Heart left ventricle (tissue), 16 donors: ENCODE measurements around the gene GFRA3. TPM values are rescaled to one million over a fixed set of nuclear protein-coding genes. Genes with fewer than 3 reads are reported as not detected.
"Not testable (repeated sequence)": the region's sequence is repeated elsewhere in the genome, so short reads cannot be mapped to it uniquely, and the experiment has no call there.

Source experiments
- ATAC-seq, 4 donors: fragments of 200-7000 bp; cut with Tn5 transposase; one replicate each; pipeline ENCODE4 v1.9.1; 2020 to 2022; ENCODE audit warnings: moderate library complexity in 4 of 4, mild to moderate bottlenecking in 3 of 4, moderate number of reproducible peaks in 1 of 4
- DNase-seq, 5 donors: peaks; one replicate each; pipeline ENCODE4 v3.0.0-alpha.2; 2020
- H3K27ac ChIP-seq, 12 donors: fragments of 200-600 bp; sonication (generic) in 4 of 12; one replicate each; pipeline versions ENCODE4 v1.5.0 to v1.8.0; 2016 to 2022; ENCODE audit warnings: mild to moderate bottlenecking in 2 of 12
- H3K27me3 ChIP-seq, 9 donors: fragments of 200-600 bp; sonication (generic) in 2 of 9; one replicate each; pipeline versions ENCODE4 v1.5.1 to v1.8.0; 2016 to 2022; ENCODE audit warnings: mild to moderate bottlenecking in 3 of 9
- H3K36me3 ChIP-seq, 9 donors: fragments of 200-600 bp; sonication (generic) in 2 of 9; one replicate each; pipeline versions ENCODE4 v1.5.0 to v1.8.0; 2018 to 2022; ENCODE audit warnings: mild to moderate bottlenecking in 2 of 9
- H3K4me1 ChIP-seq, 12 donors: fragments of 200-600 bp; sonication (generic) in 4 of 12; one replicate each; pipeline versions ENCODE4 v1.5.0 to v1.8.0; 2016 to 2022; ENCODE audit warnings: mild to moderate bottlenecking in 3 of 12
- H3K4me3 ChIP-seq, 12 donors: fragments of 200-600 bp; sonication (generic) in 4 of 12; one replicate each; pipeline versions ENCODE4 v1.5.0 to v1.8.0; 2017 to 2022; ENCODE audit warnings: mild to moderate bottlenecking in 9 of 12, moderate library complexity in 4 of 12
- H3K9me3 ChIP-seq, 12 donors: fragments of 200-600 bp; sonication (generic) in 4 of 12; one replicate each; pipeline versions ENCODE4 v1.5.0 to v1.8.0; 2016 to 2022; ENCODE audit warnings: mild to moderate bottlenecking in 1 of 12
- POLR2A ChIP-seq, 2 donors: fragments of 450-650 bp; IDR thresholded peaks; one replicate each; pipeline ENCODE4 v1.6.1; 2017; ENCODE audit warnings: antibody characterized with exemption in 2 of 2, mild to moderate bottlenecking in 2 of 2, moderate library complexity in 2 of 2
- WGBS, 4 donors: extraction: QIAGEN DNeasy Blood & Tissue Kit in 2 of 4; methylation state at CpG; one replicate each; pipeline versions ENCODE4 v1.1.5 to v1.1.7; 2013 to 2018; 5-methylcytosine and 5-hydroxymethylcytosine counted together
- intact Hi-C, 10 donors: fragments of 100-400 bp; cut with DNase I; formaldehyde crosslinking; loops; one replicate each; pipeline versions ENCODE4 v1.11.1 to v1.14.2; 2022
- long read RNA-seq, 3 donors: library from polyadenylated mRNA; unstranded; transcript quantifications; one replicate each; pipeline ENCODE4 v2.0.0, GENCODE V29; 2020 to 2021
- polyA plus RNA-seq, 2 donors: library from polyadenylated mRNA; stranded (reverse); fragments of 200-250 nt; gene quantifications; one replicate each; pipeline ENCODE4 v1.2.3, GENCODE V29; 2013
- total RNA-seq, 9 donors: library from RNA; depleted of rRNA in 2 of 9; stranded (reverse); fragments of >200 nt in 2 of 9; fragmentation: NEBNext Ultra II Directional in 3 of 9; extraction: Animal tissue kit (Norgen Biotek cat#: 25700) in 3 of 9; gene quantifications; one replicate each; pipeline versions ENCODE4 v1.1.0 to v1.2.4, GENCODE V29; 2016 to 2023
- TF ChIP-seq, protein P1 (sequence below), 12 donors: fragments of 200-600 bp; sonication (generic) in 4 of 12; IDR thresholded peaks; one replicate each; pipeline versions ENCODE4 v1.5.0 to v1.8.0; 2018 to 2022; ENCODE audit warnings: antibody characterized with exemption in 12 of 12, mild to moderate bottlenecking in 5 of 12
- donor health status: ischemic (EF 13 %, LVEDD 7.1; RV severe dilation, severe dysfunction).
- donor health status: healthy with polysubstance abuse.
- donor health status: DM: no; HTN: yes; CAD: no.
- donor health status: DM: no; HTN: no; CAD: no.
- donor health status: ischemic (EF 25% LVEDD 6.9; RV normal size, moderate dysfunction).
- donor health status: ischemic (EF 25% LVEDD 5.7; RV mildly dilated, moderate dysfunction).
- donor health status: healthy.
- donor health status: DM: yes; HTN: yes; CAD: no.
- donor health status: ischemic (EF 35%, LVEDD 5.7; RV mildly dilated, moderate dysfunction).
- donor health status: nonischemic (EF 11% LVEDD 7.7; RV severe dilation, severe dysfunction).
- donor health status: DM: yes; HTN: yes; CAD: no.
- donor health status: PGD.
- donor health status: ischemic (EF 29% LVEDD 5.4; RV normal size, mild dysfunction).
- donor health status: nonischemic (EF 23%, LVEDD 6.1; RV moderate dilation, normal function).

Gene GFRA3, protein sequence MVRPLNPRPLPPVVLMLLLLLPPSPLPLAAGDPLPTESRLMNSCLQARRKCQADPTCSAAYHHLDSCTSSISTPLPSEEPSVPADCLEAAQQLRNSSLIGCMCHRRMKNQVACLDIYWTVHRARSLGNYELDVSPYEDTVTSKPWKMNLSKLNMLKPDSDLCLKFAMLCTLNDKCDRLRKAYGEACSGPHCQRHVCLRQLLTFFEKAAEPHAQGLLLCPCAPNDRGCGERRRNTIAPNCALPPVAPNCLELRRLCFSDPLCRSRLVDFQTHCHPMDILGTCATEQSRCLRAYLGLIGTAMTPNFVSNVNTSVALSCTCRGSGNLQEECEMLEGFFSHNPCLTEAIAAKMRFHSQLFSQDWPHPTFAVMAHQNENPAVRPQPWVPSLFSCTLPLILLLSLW
- total RNA-seq (1 to 10 TPM in 1 of 9 donors, under 1 TPM in 8; 0.35 to 1.3 (median 0.67) TPM), polyA plus RNA-seq (1 to 10 TPM in 1 of 2 donors, under 1 TPM in 1; 0.40 to 1.1 TPM)
- long read RNA-seq, donor 1 = 0 reads
- long read RNA-seq, donor 2, partial matches to known transcripts = 0 of 1 reads
- long read RNA-seq, donor 2, other reads (novel, unspliced or antisense) = 0 of 1 reads
- long read RNA-seq, donor 3 = 0 reads

DNA sequence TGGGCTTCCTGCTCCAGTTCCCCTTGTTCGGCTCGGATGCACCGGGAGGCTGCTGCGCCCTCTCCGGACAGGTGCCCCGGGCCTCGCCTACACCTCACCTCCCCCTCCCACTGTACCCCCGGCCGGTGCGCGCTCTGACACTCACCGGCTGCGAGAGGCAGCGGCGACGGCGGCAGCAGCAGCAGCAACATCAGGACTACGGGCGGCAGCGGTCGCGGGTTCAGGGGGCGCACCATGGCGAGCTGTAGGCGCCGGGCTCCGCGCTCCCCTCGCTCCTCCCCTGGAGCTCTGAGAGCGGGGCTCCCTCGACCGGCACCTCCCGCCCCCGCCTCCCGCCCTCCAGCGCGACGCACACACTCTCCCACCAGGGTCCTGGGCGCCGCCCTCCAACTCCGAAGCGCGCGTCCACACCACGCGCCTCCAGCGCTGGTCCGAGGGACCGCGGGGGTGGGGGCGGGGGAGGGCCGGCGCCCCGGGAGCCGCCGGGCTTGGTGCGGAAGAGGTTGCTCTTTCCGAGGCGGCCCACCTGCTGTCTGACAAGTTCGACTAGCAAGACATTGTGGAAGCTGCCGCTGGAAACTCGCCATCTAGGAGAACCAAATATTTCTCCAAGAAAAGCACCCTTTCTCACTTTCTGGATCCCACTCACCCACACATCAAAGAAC lies at the start of gene GFRA3:
GFRA3 (minus strand) TSS at position 433 of the 665 bp plus-strand sequence; CDS start at position 236, 197 bp downstream.
- Histone ChIP-seq H3K9me3 (no peaks in the 10 kb centered on the region), H3K27me3 (peaks cover 0 to 19% (median 5%) of the 10 kb centered on the region in 9 donors), H3K27ac (peak within 1 kb of the TSS in 1 of 12 donors; percentile 24), H3K36me3 (no peaks in the 10 kb centered on the region), H3K4me1 (peaks cover 0 to 15% (median 7%) of the 10 kb centered on the region in 12 donors), H3K4me3 (peak within 1 kb of the TSS; percentile 16 to 51 (median 38))
- 4 to 20% (median 12%) methylated on average over 7 to 62 of the region's 62 CpGs for WGBS, 4 donors
- DNase-seq = peak in 1 of 5 donors; percentile 61
- intact Hi-C loops = no loop called here
- TF ChIP-seq, protein P1, sequence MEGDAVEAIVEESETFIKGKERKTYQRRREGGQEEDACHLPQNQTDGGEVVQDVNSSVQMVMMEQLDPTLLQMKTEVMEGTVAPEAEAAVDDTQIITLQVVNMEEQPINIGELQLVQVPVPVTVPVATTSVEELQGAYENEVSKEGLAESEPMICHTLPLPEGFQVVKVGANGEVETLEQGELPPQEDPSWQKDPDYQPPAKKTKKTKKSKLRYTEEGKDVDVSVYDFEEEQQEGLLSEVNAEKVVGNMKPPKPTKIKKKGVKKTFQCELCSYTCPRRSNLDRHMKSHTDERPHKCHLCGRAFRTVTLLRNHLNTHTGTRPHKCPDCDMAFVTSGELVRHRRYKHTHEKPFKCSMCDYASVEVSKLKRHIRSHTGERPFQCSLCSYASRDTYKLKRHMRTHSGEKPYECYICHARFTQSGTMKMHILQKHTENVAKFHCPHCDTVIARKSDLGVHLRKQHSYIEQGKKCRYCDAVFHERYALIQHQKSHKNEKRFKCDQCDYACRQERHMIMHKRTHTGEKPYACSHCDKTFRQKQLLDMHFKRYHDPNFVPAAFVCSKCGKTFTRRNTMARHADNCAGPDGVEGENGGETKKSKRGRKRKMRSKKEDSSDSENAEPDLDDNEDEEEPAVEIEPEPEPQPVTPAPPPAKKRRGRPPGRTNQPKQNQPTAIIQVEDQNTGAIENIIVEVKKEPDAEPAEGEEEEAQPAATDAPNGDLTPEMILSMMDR (IDR thresholded peaks at IDR 0.05) = no peak
- TF ChIP-seq POLR2A (IDR thresholded peaks at IDR 0.05) = no peak
- peak in 2 of 4 donors; percentile 31 to 33 for ATAC-seq

DNA sequence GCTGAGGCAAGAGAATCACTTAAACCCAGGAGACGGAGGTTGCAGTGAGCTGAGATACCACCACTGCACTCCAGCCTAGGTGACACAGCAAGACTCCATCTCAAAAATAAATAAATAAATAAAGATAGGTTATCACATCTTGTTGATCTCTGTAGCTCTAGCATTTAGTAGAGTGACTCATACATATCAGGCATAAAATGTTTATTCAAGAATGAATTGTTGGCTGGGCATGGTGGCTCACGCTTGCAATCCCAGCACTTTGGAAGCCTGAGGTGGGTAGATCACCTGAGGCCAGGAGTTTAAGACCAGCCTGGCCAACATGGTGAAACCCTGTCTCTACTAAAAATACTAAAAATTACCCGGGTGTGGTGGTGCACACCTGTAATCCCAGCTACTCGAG lies 43.8 kb upstream of the GFRA3 start:
- 94 to 100% (median 95%) methylated on average over 4 of the region's 4 CpGs for WGBS, 4 donors
- H3K27ac ChIP-seq, ATAC-seq, DNase-seq, H3K4me1 ChIP-seq, H3K9me3 ChIP-seq, H3K36me3 ChIP-seq, intact Hi-C loops, H3K4me3 ChIP-seq, H3K27me3 ChIP-seq: not testable (repeated sequence)

DNA sequence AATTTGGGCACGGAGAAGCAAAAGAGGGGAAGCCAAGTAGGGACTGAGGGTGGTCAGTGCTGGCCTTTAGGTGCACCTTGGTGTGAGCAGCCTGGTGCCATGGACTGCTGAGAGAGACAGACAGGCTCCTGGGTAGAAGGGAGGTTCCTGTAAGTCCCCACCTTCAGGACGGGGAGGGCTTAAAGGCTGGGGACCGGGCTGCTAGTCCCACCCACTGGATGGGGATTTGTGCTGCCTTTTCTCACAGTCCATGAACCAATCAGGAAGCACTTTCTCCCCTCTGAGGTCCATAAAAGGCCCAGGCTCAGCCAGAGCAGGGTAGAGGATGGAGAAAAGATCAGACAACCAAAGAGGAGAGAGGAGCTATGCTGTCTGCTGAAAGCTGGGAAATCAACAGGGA lies 41.9 kb upstream of the GFRA3 start:
- 74 to 93% (median 82%) methylated on average over 3 of the region's 3 CpGs for WGBS, 4 donors
- no peak overlapping the region for H3K4me3 ChIP-seq
- peaks cover 0 to 6% (median 0%) of the 10 kb centered on the region in 9 donors for H3K36me3 ChIP-seq
- intact Hi-C loops = no loop called here
- no peak overlapping the region for H3K27ac ChIP-seq
- H3K4me1 ChIP-seq = no peaks in the 10 kb centered on the region
- H3K27me3 ChIP-seq = no peaks in the 10 kb centered on the region
- H3K9me3 ChIP-seq = no peaks in the 10 kb centered on the region
- no peak for DNase-seq
- ATAC-seq = no peak
- no peak for TF ChIP-seq POLR2A (IDR thresholded peaks at IDR 0.05)
- TF ChIP-seq, protein P1 (IDR thresholded peaks at IDR 0.05) = no peak

DNA sequence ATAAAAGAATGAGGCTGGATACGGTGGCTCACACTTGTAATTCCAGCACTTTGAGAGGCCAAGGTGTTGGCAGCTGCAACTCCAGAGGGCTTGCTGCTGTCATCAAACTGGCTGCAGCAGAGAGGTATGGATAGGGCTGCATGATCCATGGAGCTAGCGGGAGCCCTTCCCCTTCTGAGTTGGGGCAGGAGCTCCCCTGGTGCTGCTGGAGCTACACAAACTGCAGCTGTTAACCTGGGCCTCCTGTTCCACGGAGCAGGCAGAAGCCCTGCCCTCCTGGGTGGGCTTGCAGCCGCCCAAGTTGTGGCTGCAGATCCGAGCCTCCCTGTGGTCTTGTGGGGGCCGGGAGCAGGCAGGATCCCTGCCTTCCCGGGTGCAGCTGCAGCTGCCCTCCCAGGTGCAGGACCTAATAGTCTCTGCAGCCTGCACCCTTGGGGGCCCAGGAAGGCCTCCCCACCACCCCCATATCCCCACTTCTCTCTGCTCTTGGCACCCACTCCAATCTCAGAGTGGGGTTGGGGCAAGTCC lies 41.4 kb upstream of the GFRA3 start:
- TF ChIP-seq, protein P1 (IDR thresholded peaks at IDR 0.05) = no peak
- TF ChIP-seq POLR2A (IDR thresholded peaks at IDR 0.05) = no peak
- 67 to 97% (median 92%) methylated on average over 1 to 7 of the region's 7 CpGs for WGBS, 4 donors
- ATAC-seq (no peak), DNase-seq (no peak)
- Histone ChIP-seq H3K27me3 (no peaks in the 10 kb centered on the region), H3K4me1 (no peaks in the 10 kb centered on the region), H3K4me3 (no peak overlapping the region), H3K36me3 (peaks cover 0 to 6% (median 0%) of the 10 kb centered on the region in 9 donors), H3K9me3 (no peaks in the 10 kb centered on the region), H3K27ac (no peak overlapping the region)
- intact Hi-C loops = no loop called here
